GM19467 (cell line): ENCODE data around the gene KAT6B.
A peak's percentile ranks its signal among the peaks of the same experiment; 100 is the strongest.

Source experiments
- ATAC-seq: cut with Tn5 transposase; IDR thresholded peaks from one replicate; pipeline ENCODE4 v1.9.1; 2021; ENCODE audit warnings: mild to moderate bottlenecking, moderate library complexity; ENCODE audit not compliant: unreplicated experiment

The KAT6B gene

GRCh38 chr10:74977913-74978847 lies 151.8 kb downstream of the KAT6B start:
- peak; percentile 72 for ATAC-seq

- no peak for ATAC-seq
These were observed 155.6 kb downstream of the KAT6B start for GRCh38 chr10:74981831-74982633.

- ATAC-seq = no peak
These were observed 156.2 kb downstream of the KAT6B start for GRCh38 chr10:74982634-74982982.

DNA sequence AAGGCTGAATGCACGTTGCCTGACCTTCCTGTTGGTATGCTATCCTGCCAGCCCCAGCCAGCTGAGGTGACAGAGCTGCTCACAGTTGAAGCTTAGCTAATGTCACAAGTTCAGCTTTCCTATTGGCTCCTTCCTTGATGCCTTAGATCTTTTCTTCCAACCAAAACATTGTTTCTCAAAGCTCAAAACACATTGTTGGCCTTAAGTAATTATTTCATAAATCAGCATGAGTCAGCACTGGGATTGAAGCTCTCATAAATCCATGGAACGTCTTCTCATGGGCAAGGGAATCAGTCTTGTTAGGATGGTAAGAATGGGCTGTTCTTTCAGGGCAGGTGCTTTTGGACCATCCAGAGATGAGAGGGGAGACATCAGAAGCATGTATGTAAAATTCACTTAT lies 157.0 kb downstream of the KAT6B start:
- ATAC-seq = no peak

GRCh38 chr10:74987339-74988053 lies 161.1 kb downstream of the KAT6B start:
- no peak for ATAC-seq

DNA sequence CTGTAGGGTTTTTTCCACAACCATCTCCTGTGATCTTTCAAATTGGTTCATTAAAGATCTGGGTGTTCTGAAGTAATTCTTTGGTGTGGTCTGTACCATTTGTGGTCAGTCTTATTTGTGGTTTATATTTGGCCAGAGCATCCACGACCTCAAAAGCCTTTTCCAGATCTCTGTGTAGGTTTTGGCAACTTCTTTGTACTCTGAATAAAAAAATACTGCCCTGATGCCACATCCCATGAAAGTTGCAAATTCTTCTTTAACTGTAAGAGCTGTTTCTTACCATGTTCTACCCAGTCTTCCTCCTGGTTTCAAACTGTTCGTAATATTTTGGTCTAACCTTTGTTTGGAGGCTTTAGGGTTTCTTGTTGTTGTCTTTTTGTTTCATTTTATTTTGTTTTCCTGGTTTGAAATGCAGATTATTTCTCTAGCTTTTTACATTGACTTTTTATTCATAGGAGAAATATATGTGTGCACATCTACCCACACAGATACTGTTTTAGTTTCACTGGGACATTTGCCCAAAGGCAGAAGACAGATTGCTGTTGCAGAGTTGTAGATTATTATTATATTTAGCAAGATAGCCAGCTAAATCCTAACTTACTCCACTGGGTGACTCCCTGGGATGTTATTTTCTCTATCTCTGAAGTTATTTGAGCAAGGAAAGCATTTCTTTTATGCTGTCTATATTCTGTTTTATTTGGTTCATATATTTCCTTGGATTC lies 161.8 kb downstream of the KAT6B start:
- ATAC-seq = no peak

- no peak for ATAC-seq
These were observed 162.6 kb downstream of the KAT6B start for GRCh38 chr10:74988832-74989561.

- ATAC-seq = no peak
These were observed 165.0 kb downstream of the KAT6B start for GRCh38 chr10:74991435-74991834.

- ATAC-seq = no peak
These were observed 165.7 kb downstream of the KAT6B start for GRCh38 chr10:74992068-74992467.

GRCh38 chr10:74993649-74994048 lies 167.2 kb downstream of the KAT6B start:
- no peak for ATAC-seq

GRCh38 chr10:74994854-74995253 lies 168.5 kb downstream of the KAT6B start:
- ATAC-seq = no peak

DNA sequence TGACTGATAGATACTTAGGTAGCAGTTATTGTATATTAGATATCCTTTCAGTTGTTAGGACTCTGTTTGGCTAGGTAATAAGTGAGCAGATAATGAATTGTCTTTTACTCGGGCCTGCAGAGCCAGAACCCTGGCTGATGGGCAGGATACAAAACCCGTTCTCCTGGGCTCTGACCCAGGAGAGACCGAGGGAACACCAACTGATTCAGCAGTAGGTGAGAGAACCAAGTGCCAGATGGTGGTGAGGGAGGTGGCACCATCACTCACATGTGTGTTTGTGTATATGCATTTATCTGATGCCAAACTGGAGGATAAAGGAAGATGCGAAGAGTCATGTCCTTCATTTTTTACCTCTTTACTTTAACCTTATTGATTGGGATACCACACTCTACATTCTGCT lies 169.4 kb downstream of the KAT6B start:
- ATAC-seq = no peak

GRCh38 chr10:74997163-74997562 lies 170.8 kb downstream of the KAT6B start:
- ATAC-seq = no peak

DNA sequence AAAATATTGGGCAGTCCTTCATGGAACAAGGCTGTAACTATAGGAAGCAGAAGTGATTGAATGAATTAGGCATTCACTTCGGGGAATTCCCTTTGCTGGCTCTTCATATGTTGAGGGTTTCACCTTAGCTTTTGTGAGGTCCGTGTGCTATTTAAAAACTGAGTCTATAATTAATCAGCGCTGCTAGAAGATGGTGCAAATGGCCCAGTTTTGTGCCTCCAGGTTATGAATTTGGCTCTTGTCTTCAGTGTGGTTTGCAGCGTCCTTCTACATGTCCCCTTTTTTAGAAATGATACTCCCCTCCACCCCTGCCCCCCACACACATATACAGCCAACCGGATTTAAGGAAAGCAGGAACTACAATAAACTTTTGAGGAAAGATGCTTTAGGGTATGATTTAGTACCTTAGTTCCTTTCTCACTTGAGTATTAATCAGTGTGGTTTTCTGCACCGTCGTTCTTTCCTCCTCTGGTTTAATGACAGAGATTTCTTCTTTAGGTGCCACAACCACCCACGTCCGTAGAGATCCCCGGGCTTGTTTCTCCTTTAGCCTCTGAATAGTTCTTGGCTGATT lies 174.4 kb downstream of the KAT6B start:
- ATAC-seq = peak; percentile 78

DNA sequence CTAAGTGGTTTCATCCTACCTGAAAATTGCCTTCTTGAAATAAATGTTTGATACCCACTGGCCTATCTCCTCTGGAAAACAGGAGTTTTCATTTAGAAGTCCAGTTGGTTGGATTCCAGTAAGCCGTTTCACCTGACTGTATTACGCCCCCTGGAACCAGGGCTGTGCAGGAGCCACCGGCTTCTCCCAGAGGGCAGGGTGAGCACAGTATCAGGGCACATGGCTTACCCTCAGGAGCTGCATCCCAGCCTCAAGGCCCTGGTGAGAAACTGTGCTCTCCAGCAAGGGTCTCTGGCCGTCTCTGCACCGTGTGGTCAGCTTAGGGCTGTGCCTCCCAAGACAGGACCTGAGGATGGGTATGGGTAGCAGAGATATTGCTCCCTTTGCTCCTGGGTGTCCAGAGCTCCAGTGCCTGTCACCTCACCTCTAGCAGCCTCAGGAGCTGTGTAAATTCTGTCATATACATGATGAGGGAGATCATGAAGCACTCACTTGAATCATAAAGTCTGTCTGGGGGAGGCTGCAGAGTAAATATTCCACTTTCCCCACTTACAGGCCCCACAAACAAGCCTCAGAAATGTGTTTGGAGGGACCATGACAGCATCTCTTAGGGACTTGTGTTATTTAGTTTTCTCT lies 175.4 kb downstream of the KAT6B start:
- no peak for ATAC-seq

- no peak for ATAC-seq
These were observed 175.9 kb downstream of the KAT6B start for GRCh38 chr10:75002351-75002725.

- no peak for ATAC-seq
These were observed 176.7 kb downstream of the KAT6B start for GRCh38 chr10:75002967-75003594.

DNA sequence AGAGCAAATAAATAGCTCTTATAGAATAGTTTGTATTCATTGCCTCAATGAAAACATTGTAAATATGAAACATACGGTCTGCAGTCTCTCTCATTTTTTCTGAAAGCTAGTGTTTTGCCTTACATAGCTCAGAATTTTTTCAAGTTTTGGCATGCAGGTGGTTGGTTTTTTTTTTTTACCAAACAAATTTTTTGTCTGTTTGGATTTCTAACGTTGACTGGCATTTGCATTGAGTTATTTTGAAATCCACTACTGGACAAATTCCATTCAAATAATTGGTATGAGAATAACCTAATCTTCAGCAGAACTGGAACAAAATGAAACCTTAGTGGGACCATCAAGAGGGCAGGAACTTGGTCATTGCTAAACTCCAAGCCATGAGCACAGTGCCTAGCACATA lies 177.5 kb downstream of the KAT6B start:
- ATAC-seq = no peak

DNA sequence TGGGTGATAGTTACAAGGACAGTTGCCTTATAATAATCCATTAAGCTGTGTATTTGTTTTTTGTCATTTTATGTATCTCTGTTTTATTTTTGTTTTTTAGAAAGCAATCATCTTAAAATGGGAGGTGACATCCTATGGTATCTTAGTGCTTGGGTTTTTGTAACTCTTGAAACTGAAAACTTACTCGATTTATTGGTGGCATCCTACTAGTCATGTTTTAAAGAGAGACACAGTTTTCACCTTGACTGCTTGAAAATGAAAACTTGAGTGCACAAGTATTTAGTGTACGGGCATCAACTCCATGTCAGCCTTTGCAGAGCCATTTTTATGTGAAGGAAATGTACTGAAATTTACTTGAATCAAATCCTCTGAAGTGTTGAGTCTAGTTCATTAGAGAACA lies 181.2 kb downstream of the KAT6B start:
- ATAC-seq = no peak
